SK-N-SH treated with all-trans-retinoic acid at 6 μM for 48 hours (cell line): ENCODE results near the gene CHRNB2.

Experiments
- ATAC-seq: fragments of 200-7000 bp; cut with Tn5 transposase; 3 replicates; pipeline ENCODE4 v1.9.1; 2020; ENCODE audit warnings: mild to moderate bottlenecking, moderate library complexity
- ARNTL ChIP-seq: fragments of 450-650 bp; formaldehyde crosslinking; IDR thresholded peaks from 2 replicates; pipeline ENCODE4 v1.5.0; 2020; ENCODE audit warnings: low read depth, mild to moderate bottlenecking, moderate library complexity, borderline replicate concordance
- BACH2 ChIP-seq: fragments of 250-450 bp; sonication (Bioruptor Pico); IDR thresholded peaks from 2 replicates; pipeline ENCODE4 v1.9.0; 2021; ENCODE audit warnings: mild to moderate bottlenecking, borderline replicate concordance
- CSDC2 ChIP-seq: fragments of 250-450 bp; sonication (Bioruptor Pico); IDR thresholded peaks from 2 replicates; pipeline ENCODE4 v1.5.0; 2020; ENCODE audit warnings: mild to moderate bottlenecking, moderate library complexity
- CSRNP3 ChIP-seq: fragments of 250-450 bp; sonication (Bioruptor Pico); IDR thresholded peaks from 2 replicates; pipeline ENCODE4 v1.5.1; 2021; ENCODE audit warnings: mild to moderate bottlenecking, moderate library complexity
- ESRRG ChIP-seq: fragments of 250-450 bp; sonication (Bioruptor Pico); IDR thresholded peaks from 2 replicates; pipeline ENCODE4 v1.6.1; 2021; ENCODE audit warnings: mild to moderate bottlenecking
- GLIS3 ChIP-seq: fragments of 250-450 bp; sonication (Bioruptor Pico); IDR thresholded peaks from 2 replicates; pipeline ENCODE4 v1.5.0; 2020; ENCODE audit warnings: mild to moderate bottlenecking, moderate library complexity
- ISL1 ChIP-seq: fragments of 250-450 bp; sonication (Bioruptor Pico); IDR thresholded peaks from 2 replicates; pipeline ENCODE4 v2.1.2; 2022; ENCODE audit warnings: mild to moderate bottlenecking, moderate library complexity
- PATZ1 ChIP-seq: fragments of 250-450 bp; sonication (Bioruptor Pico); IDR thresholded peaks from 2 replicates; pipeline ENCODE4 v1.8.0; 2020; ENCODE audit warnings: mild to moderate bottlenecking, moderate library complexity, borderline replicate concordance
- POU6F1 ChIP-seq: fragments of 250-450 bp; sonication (Bioruptor Pico); IDR thresholded peaks from 2 replicates; pipeline ENCODE4 v1.8.0; 2021; ENCODE audit warnings: low read depth, mild to moderate bottlenecking, moderate library complexity, borderline replicate concordance
- PPARA ChIP-seq: fragments of 250-450 bp; sonication (Bioruptor Pico); IDR thresholded peaks from 2 replicates; pipeline ENCODE4 v1.5.0; 2020; ENCODE audit warnings: mild to moderate bottlenecking, borderline replicate concordance
- RARB ChIP-seq: fragments of 250-450 bp; sonication (Bioruptor Pico); IDR thresholded peaks from 2 replicates; pipeline ENCODE4 v1.8.0; 2021; ENCODE audit warnings: mild to moderate bottlenecking, moderate library complexity
- SNAI2 ChIP-seq: fragments of 250-450 bp; sonication (Bioruptor Pico); IDR thresholded peaks from 2 replicates; pipeline ENCODE4 v1.5.0; 2020; ENCODE audit warnings: mild to moderate bottlenecking, moderate library complexity
- TCF4 ChIP-seq: fragments of 250-450 bp; sonication (Bioruptor Pico); IDR thresholded peaks from 2 replicates; pipeline ENCODE4 v1.8.0; 2021; ENCODE audit warnings: mild to moderate bottlenecking, moderate library complexity, borderline replicate concordance
- TOX ChIP-seq: fragments of 250-450 bp; sonication (Bioruptor Pico); IDR thresholded peaks from 2 replicates; pipeline ENCODE4 v1.8.0; 2021; ENCODE audit warnings: mild to moderate bottlenecking, moderate library complexity, borderline replicate concordance
- ZC3H10 ChIP-seq: fragments of 250-450 bp; sonication (Bioruptor Pico); IDR thresholded peaks from 2 replicates; pipeline ENCODE4 v1.5.1; 2021; ENCODE audit warnings: mild to moderate bottlenecking, moderate library complexity
- ZFP3 ChIP-seq: fragments of 250-450 bp; sonication (Bioruptor Pico); IDR thresholded peaks from 2 replicates; pipeline ENCODE4 v1.5.0; 2020; ENCODE audit warnings: mild to moderate bottlenecking, moderate library complexity
- ZFP30 ChIP-seq: fragments of 450-650 bp; formaldehyde crosslinking; IDR thresholded peaks from 2 replicates; pipeline ENCODE4 v1.5.0; 2022; ENCODE audit warnings: mild to moderate bottlenecking, moderate library complexity
- ZNF565 ChIP-seq: fragments of 450-650 bp; formaldehyde crosslinking; conservative IDR thresholded peaks from 2 replicates; pipeline ENCODE4 v1.5.0; 2020; ENCODE audit warnings: low read depth, mild to moderate bottlenecking, moderate library complexity
- ZNF70 ChIP-seq: fragments of 450-650 bp; formaldehyde crosslinking; IDR thresholded peaks from 2 replicates; pipeline ENCODE4 v1.5.0; 2020; ENCODE audit warnings: mild to moderate bottlenecking, moderate library complexity
- ZNF8 ChIP-seq: fragments of 450-650 bp; formaldehyde crosslinking; IDR thresholded peaks from 2 replicates; pipeline ENCODE4 v1.5.0; 2020; ENCODE audit warnings: mild to moderate bottlenecking, moderate library complexity
- TF ChIP-seq, protein P1 (sequence below): fragments of 250-450 bp; sonication (Bioruptor Pico); IDR thresholded peaks from 2 replicates; pipeline ENCODE4 v1.5.0; 2020; ENCODE audit warnings: mild to moderate bottlenecking, moderate library complexity

The CHRNB2 gene

GRCh38 chr1:154619181-154619948, 51.8 kb downstream of the CHRNB2 start:
- TF ChIP-seq GLIS3 (CRISPR knock-in tag) (no peak), ZC3H10 (CRISPR knock-in tag) (no peak), ARNTL (CRISPR knock-in tag) (no peak), BACH2 (no peak), ZFP3 (no peak), TOX (CRISPR knock-in tag) (no peak), CSDC2 (CRISPR knock-in tag) (no peak), ZNF70 (CRISPR knock-in tag) (no peak), SNAI2 (CRISPR knock-in tag) (no peak), ZFP30 (CRISPR knock-in tag) (no peak), PPARA (no peak), ISL1 (CRISPR knock-in tag) (no peak), ESRRG (CRISPR knock-in tag) (no peak), PATZ1 (no peak), ZNF565 (no peak), ZNF8 (no peak), RARB (CRISPR knock-in tag) (no peak), TCF4 (CRISPR knock-in tag) (no peak), POU6F1 (CRISPR knock-in tag) (no peak)
- TF ChIP-seq, protein P1, sequence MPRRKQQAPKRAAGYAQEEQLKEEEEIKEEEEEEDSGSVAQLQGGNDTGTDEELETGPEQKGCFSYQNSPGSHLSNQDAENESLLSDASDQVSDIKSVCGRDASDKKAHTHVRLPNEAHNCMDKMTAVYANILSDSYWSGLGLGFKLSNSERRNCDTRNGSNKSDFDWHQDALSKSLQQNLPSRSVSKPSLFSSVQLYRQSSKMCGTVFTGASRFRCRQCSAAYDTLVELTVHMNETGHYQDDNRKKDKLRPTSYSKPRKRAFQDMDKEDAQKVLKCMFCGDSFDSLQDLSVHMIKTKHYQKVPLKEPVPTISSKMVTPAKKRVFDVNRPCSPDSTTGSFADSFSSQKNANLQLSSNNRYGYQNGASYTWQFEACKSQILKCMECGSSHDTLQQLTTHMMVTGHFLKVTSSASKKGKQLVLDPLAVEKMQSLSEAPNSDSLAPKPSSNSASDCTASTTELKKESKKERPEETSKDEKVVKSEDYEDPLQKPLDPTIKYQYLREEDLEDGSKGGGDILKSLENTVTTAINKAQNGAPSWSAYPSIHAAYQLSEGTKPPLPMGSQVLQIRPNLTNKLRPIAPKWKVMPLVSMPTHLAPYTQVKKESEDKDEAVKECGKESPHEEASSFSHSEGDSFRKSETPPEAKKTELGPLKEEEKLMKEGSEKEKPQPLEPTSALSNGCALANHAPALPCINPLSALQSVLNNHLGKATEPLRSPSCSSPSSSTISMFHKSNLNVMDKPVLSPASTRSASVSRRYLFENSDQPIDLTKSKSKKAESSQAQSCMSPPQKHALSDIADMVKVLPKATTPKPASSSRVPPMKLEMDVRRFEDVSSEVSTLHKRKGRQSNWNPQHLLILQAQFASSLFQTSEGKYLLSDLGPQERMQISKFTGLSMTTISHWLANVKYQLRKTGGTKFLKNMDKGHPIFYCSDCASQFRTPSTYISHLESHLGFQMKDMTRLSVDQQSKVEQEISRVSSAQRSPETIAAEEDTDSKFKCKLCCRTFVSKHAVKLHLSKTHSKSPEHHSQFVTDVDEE, result no peak
- TF ChIP-seq, all 23 proteins: peak for 0
- no peak for ATAC-seq

DNA sequence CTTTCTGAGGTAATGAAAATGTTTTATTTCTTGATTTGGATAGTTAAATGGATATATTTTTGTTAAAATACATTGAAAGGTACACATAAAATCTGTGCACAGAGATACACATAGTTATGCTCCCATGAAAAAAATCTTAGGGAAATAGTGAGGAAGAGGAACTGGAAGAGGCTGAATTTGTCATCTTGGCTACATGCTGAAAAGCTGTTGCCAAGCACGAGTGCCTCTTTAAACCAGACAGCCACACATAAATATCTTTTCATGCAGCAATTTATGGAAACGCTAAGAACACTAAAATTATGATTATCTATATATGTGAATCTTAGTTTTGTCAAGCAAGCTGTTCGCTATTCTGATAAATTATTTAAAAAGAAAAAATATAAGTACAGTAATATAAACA, 53.2 kb downstream of the CHRNB2 start:
- TF ChIP-seq ISL1 (CRISPR knock-in tag) (no peak), ZFP3 (no peak), RARB (CRISPR knock-in tag) (no peak)
- ATAC-seq, result no peak

DNA sequence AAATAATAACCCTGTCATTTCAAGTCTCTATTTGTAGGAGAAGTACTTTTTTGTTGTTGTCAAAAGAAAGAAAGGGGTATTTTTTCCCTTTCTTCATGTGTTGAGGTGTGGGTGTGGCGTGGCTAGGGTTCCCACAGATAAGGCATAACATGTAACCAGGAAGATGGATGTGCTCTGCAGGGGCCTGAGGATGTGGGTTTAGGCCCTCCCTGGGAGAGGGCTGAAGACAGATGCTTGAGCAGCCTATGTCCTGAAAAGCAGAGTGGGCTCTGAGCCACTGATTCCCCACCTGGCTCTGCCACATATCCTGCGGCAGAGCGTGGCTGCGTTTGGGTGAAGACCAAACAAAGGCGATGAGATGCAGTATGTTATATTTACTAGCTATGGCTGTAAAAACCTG, 54.3 kb downstream of the CHRNB2 start:
- no peak for TF ChIP-seq PPARA
- TF ChIP-seq, protein P1, result no peak
- no peak for TF ChIP-seq CSRNP3 (CRISPR knock-in tag)
- TF ChIP-seq ZNF8, result no peak
- no peak for TF ChIP-seq ARNTL (CRISPR knock-in tag)
- ATAC-seq, result no peak
